HG02798 (cell line): Measurements from ENCODE around the gene SLC15A1.

ENCODE experiments used
- ATAC-seq: cut with Tn5 transposase; IDR thresholded peaks from one replicate; pipeline ENCODE4 v1.9.1; 2021; ENCODE audit warnings: mild to moderate bottlenecking; ENCODE audit not compliant: unreplicated experiment, poor library complexity

The SLC15A1 gene

DNA sequence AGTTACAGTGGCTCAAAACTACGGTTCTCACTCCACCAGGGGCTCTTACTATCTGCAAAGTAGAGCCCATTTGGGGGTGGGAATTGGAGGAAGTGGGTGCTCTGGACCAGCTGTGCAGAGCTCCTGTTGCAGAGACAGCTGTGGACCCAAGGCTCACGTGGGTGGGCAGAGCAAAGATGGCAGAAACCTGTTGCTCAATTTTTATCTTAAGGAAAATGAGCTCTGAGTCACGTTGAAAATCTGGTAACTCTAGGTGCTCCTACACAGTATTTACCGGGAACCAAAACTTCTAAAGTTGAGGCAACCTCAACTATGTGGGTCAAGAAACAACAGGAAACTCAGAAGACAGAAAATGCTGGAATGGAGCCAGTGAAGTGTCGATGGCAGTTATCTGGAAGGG is 30.2 kb upstream of the SLC15A1 start:
- no peak for ATAC-seq

DNA sequence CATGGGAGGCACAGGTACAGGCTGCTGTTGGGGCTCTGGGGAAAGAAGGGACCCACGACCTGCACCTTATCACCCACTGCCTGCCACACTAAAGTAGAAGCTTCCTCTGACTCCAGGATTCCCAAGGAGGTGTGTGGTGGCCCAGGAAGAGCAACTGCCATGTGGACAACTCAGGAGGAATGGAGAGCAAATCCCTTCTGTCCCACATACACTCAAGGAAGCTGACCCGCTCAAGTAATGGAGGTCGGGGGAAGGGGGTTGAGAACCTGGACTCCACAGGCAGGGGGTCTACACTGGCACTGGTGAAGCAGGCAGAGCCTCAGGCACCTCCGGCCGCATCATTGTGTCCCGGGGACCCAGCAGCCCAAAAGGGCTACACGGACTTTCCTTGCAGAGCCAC is 29.4 kb upstream of the SLC15A1 start:
- no peak for ATAC-seq

DNA sequence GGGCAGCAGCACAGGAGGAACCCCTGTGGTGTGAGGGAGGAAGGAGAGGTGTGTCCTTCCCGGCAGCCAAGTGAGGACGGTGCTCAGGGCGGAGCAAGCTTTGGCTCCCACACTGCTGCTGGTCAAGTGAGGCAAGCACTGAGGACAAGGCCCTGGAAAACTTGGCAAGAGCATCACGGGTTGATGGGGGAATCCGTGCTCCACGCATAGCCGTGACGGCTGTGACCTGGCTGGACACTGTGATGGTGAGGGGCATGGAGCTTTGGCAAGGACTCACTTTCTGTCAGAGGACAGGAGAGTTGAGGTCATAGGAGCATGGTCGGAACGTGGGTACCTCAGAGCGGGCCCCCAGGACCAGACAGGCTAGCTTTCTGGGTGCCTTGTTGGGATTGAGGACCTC is 29.0 kb upstream of the SLC15A1 start:
- ATAC-seq = no peak

DNA sequence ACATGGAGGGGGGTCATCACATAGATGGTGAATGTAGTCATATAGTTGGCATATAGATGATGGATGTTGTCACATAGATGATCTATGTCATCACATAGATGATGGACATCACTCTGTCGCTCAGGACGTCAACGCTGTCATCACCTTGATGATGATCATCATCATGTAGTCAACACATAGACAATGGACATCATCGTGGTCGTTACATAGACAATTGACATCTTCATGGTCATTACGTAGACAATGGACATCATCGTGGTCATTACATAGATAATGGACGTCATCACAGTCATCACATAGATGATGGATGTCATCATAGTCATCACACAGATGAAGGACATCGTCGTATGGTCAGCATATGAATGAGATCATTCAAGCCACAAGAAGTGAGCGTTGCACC is 28.6 kb upstream of the SLC15A1 start:
- ATAC-seq = no peak

DNA sequence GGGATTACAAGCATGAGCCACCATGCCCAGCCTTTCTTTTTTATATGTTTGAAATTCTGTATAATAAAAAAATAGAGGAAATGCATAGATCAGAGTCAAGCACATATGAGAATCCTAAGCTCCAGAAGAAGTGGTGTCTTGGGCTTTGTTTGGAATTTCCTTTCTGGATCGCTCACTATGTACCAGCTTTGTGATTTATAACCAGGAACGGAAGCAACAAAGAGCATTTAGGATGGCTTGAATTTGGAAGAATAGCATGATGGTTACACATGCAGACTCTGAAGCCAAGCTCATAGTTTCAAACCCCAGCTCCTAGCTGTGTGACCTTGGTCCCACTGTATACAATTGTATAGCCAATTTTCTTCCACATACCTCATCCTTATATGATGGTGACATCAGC is 28.0 kb upstream of the SLC15A1 start:
- no peak for ATAC-seq

DNA sequence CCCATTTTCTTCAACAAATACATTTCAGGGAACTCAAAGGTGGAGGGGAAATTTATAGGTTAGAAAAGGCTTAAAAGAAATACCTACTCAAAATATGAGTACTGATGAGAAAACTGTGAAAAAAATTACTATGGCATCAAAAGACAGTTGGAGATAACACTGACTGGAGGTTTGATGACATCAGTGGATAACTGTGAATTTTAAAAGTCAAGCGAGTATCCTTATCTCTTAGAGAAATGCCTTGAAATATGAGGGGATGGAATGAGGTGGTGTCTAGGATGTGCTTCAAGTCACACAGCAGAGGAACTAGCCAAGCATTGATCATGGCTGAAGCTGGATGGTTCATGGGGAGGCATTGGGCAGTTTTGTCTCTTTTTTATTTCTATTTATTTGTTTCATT is 27.2 kb upstream of the SLC15A1 start:
- ATAC-seq = no peak

DNA sequence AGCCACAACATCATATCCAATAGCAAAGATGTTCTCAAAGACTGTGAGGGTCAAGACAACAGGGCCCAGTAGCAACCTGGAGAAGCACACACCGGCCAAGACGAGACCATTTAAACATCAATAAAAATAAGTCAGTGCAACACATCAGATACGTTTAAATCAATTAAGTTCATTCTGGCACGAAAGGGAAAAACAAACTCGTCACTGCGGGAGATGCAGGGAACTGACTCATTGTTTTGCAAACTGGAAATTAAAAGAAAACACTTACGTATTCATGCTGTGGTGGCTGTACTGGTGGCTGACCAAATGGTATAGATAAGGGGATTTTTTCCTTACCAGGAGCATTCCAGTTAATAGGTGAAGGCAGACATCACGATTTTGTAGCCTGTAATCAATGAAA is 26.3 kb upstream of the SLC15A1 start:
- no peak for ATAC-seq

GRCh38 chr13:98776644-98777043 is 24.2 kb upstream of the SLC15A1 start:
- ATAC-seq = no peak

GRCh38 chr13:98775844-98776598 is 23.5 kb upstream of the SLC15A1 start:
- ATAC-seq = no peak

- no peak for ATAC-seq
Observed at GRCh38 chr13:98775386-98775785, 22.9 kb upstream of the SLC15A1 start.

- ATAC-seq = no peak
Observed at GRCh38 chr13:98774776-98775175, 22.3 kb upstream of the SLC15A1 start.

- no peak for ATAC-seq
Observed at GRCh38 chr13:98773921-98774320, 21.4 kb upstream of the SLC15A1 start.

GRCh38 chr13:98772794-98773452 is 20.5 kb upstream of the SLC15A1 start:
- no peak for ATAC-seq

DNA sequence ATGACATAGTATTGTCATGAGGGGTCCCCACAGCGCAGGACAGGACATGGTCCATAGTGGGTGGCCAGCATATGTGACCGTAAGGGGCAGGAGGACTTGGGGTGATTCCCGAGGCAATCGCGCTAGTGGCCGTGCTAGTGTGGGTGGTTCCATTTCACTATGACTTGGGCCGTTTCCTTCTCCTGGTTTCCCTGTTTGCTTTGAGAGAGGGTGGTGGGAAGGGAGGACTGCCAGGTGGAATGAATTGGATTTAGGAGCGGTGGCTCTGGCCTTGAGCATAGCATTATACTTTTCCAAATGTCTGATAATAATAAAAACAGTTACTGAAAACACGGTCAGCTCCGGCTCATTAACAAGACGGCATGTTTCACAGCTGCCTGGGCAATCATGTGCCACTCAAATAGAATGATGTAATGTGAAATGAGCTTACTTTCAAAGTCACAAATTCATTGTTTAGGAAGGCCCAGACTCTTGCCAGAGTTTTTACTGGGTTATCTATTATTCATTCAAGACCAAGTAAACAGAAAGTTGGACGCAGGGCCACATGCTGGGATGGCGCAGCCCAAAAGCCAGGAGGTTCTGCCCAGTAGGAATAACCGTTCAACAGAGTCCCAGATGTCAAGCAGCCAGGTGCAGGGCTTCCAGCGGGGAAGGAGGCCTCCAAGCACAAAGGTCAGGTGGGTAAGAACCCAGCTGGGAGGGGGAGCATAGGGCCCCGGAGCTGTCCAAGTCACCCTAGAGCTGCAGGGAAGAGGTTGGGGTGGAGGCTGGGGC is 19.6 kb upstream of the SLC15A1 start:
- no peak for ATAC-seq

GRCh38 chr13:98769736-98770135 is 17.3 kb upstream of the SLC15A1 start:
- ATAC-seq = no peak

- no peak for ATAC-seq
Observed at GRCh38 chr13:98768522-98768921, 16.1 kb upstream of the SLC15A1 start.

- no peak for ATAC-seq
Observed at GRCh38 chr13:98766697-98767096, 14.2 kb upstream of the SLC15A1 start.

- no peak for ATAC-seq
Observed at GRCh38 chr13:98765996-98766519, 13.6 kb upstream of the SLC15A1 start.

- ATAC-seq = peak; percentile 43
Observed at GRCh38 chr13:98761986-98762616, 9.6 kb upstream of the SLC15A1 start.

- ATAC-seq = peak; percentile 92
Observed at GRCh38 chr13:98761126-98761985, 8.9 kb upstream of the SLC15A1 start.
